HK-2 (cell line): ENCODE results near the gene UQCRQ.

Source experiments
- DNase-seq: peaks from one replicate; pipeline ENCODE4 v3.0.0-alpha.2; 2018; ENCODE audit not compliant: unreplicated experiment

The UQCRQ gene

DNA sequence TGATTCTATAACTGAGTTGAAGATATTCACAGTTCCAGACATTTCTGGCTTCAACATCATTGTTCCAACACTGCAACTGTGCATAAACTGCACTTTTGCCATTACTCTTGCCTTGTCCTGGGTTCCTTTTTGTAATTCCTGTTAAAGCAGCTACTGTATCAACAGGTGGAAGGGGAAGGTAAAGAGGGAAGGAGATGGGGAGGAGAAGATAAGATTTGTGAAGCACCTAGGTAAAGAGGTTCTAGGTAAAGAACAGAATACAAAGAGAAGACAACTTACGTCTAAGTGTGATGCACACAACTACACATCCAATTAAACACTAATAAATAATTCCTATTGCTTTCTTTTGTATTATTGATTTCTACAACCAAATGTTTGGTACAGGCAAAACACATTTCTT, 43.3 kb downstream of the UQCRQ start:
- DNase-seq: no peak

DNA sequence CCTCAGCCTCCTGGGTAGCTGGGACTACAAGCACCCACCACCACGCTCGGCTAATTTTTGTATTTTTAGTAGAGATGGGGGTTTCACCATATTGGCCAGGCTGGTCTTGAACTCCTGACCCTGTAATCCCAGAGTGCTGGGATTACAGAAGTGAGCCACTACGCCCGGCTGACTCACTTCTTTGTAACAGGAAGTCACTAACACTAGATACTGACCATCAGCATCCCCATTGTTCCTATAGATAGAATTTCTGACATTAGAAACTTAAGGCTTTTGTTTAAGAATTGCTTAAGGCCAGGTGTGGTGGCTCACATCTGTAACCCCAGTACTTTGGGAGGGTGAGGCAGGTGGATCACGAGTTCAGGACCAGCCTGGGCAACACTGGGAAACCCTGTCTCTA, 49.2 kb downstream of the UQCRQ start:
- DNase-seq: no peak

DNA sequence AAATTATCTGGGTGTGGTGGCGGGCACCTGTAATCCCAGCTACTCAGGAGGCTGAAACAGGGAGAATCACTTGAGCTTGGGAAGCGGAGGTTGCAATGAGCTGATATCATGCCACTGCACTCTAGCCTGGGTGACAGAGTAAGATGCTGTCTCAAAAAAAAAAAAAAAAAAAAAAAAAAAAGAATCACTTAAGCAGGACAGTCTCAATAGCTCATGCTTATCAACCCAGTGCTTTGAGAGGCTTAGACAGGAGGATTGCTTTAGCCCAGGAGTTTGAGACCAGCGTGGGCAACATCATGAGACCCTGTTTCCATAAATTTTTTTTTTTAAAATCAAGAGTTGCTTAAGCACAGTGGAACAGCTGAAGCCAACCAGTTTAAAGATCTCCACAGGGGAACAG, 49.6 kb downstream of the UQCRQ start:
- no peak for DNase-seq
